Measurements from ENCODE around the gene SDF4. TPM values are rescaled to one million over a fixed set of nuclear protein-coding genes. Genes with fewer than 3 reads are reported as not detected.

Gene SDF4
- total RNA-seq, 1 donor from 2014 or later, result 308 TPM

GRCh38 chr1:1242461-1243265 is 10.9 kb upstream of the SDF4 start:
- no peak for DNase-seq (ENCODE audit: extremely low read depth, low read depth, low spot score)

GRCh38 chr1:1241588-1242219 is 9.9 kb upstream of the SDF4 start:
- no peak for DNase-seq (ENCODE audit: extremely low read depth, low read depth, low spot score)

- DNase-seq (ENCODE audit: extremely low read depth, low read depth, low spot score), result no peak
These were observed 9.2 kb upstream of the SDF4 start for GRCh38 chr1:1240822-1241587.

GRCh38 chr1:1240348-1240732 is 8.5 kb upstream of the SDF4 start:
- DNase-seq (ENCODE audit: extremely low read depth, low read depth, low spot score), result no peak

GRCh38 chr1:1239614-1240347 is 8.0 kb upstream of the SDF4 start:
- DNase-seq (ENCODE audit: extremely low read depth, low read depth, low spot score), result no peak

- no peak for DNase-seq (ENCODE audit: extremely low read depth, low read depth, low spot score)
These were observed 7.4 kb upstream of the SDF4 start for GRCh38 chr1:1239227-1239613.

GRCh38 chr1:1238702-1239178 is 6.9 kb upstream of the SDF4 start:
- DNase-seq (ENCODE audit: extremely low read depth, low read depth, low spot score), result no peak

- no peak for DNase-seq (ENCODE audit: extremely low read depth, low read depth, low spot score)
These were observed 6.3 kb upstream of the SDF4 start for GRCh38 chr1:1237874-1238701.

- DNase-seq (ENCODE audit: extremely low read depth, low read depth, low spot score), result no peak
These were observed 5.4 kb upstream of the SDF4 start for GRCh38 chr1:1236945-1237873.

GRCh38 chr1:1236176-1236763 is 4.5 kb upstream of the SDF4 start:
- DNase-seq (ENCODE audit: extremely low read depth, low read depth, low spot score), result no peak

- DNase-seq (ENCODE audit: extremely low read depth, low read depth, low spot score), result no peak
These were observed 3.4 kb upstream of the SDF4 start for GRCh38 chr1:1235016-1235744.

- no peak for DNase-seq (ENCODE audit: extremely low read depth, low read depth, low spot score)
These were observed 2.5 kb upstream of the SDF4 start for GRCh38 chr1:1234180-1234808.

GRCh38 chr1:1233567-1233892 is 1.7 kb upstream of the SDF4 start:
- no peak for DNase-seq (ENCODE audit: extremely low read depth, low read depth, low spot score)

GRCh38 chr1:1232796-1233566 is 1.2 kb upstream of the SDF4 start:
- DNase-seq (ENCODE audit: extremely low read depth, low read depth, low spot score), result no peak

- DNase-seq (ENCODE audit: extremely low read depth, low read depth, low spot score), result no peak
These were observed 501 bp upstream of the SDF4 start, which contains the start of gene B3GALT6 for GRCh38 chr1:1232208-1232795. B3GALT6 (plus strand) TSS chr1:1232237; CDS start chr1:1232279, 42 bp downstream.

- no peak for DNase-seq (ENCODE audit: extremely low read depth, low read depth, low spot score)
These were observed 973 bp downstream of the SDF4 start for GRCh38 chr1:1230656-1231399.
